LNCAP (cell line): ENCODE data around the gene MED27.

Source experiments
- TF ChIP-seq, protein P1 (sequence below): fragments of 450-650 bp; IDR thresholded peaks from 2 replicates; pipeline ENCODE4 v1.5.1; 2017; ENCODE audit warnings: mild to moderate bottlenecking

MED27 gene

DNA sequence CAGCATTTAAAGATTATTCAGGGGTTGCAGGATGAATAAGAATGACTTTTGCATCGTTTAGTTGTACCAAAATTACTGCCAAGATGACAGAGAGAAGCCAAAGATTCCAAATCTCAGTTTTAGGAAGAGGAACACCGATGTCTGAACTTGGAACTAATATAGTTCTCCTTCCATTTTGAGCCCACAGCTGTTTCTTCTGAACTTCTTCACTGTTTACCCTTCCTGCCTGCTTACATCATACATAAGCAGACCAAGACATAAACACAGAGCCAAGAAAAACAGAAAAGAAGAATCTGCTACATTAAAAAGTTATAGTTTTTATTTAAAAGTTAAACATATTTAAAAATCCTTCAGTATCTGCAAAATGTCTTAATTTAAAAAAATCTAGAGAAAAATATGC is 192.8 kb downstream of the MED27 start:
- TF ChIP-seq, protein P1, sequence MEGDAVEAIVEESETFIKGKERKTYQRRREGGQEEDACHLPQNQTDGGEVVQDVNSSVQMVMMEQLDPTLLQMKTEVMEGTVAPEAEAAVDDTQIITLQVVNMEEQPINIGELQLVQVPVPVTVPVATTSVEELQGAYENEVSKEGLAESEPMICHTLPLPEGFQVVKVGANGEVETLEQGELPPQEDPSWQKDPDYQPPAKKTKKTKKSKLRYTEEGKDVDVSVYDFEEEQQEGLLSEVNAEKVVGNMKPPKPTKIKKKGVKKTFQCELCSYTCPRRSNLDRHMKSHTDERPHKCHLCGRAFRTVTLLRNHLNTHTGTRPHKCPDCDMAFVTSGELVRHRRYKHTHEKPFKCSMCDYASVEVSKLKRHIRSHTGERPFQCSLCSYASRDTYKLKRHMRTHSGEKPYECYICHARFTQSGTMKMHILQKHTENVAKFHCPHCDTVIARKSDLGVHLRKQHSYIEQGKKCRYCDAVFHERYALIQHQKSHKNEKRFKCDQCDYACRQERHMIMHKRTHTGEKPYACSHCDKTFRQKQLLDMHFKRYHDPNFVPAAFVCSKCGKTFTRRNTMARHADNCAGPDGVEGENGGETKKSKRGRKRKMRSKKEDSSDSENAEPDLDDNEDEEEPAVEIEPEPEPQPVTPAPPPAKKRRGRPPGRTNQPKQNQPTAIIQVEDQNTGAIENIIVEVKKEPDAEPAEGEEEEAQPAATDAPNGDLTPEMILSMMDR: no peak

DNA sequence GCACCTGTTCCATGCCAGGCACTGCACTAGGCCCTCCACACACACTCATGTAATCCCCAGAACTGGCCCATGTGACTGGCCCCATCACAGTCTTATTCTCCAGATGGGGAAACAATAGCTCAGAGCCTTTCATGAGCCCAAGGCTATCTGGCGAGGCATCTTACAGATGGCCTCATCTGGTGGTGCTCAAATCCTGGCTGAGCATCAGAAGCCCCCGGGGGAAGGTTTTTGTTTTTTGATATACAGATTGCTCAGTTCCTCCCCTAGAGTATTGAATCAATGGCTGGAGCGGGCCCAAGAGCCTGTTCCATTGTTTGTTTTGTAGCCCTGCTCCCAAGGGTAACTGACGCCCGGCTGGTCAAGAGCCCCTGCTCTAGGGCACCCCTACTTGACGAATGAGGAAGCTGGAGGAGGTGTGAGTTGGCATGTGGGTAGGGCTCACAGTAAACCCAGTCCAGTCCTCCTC is 194.5 kb downstream of the MED27 start:
- TF ChIP-seq, protein P1: no peak

DNA sequence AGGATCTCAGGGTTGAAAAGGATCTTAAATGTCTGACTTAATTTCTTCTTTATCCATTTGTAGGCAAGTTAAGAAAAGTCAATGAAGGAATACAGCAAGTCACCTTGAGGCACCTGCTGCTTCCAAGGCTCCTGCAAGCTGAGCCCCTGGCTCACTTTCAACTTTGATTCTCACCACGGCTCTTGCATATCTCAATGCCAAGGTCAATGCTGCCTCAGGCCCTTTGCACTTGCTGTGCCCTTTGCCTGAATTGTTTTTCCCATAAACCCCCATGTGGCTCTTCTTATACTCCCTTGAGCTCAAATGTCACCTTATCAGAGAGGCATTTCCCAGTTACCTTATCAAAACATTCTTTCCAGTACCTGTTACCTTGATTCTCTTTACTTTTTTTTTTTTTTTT is 195.4 kb downstream of the MED27 start:
- TF ChIP-seq, protein P1: no peak

DNA sequence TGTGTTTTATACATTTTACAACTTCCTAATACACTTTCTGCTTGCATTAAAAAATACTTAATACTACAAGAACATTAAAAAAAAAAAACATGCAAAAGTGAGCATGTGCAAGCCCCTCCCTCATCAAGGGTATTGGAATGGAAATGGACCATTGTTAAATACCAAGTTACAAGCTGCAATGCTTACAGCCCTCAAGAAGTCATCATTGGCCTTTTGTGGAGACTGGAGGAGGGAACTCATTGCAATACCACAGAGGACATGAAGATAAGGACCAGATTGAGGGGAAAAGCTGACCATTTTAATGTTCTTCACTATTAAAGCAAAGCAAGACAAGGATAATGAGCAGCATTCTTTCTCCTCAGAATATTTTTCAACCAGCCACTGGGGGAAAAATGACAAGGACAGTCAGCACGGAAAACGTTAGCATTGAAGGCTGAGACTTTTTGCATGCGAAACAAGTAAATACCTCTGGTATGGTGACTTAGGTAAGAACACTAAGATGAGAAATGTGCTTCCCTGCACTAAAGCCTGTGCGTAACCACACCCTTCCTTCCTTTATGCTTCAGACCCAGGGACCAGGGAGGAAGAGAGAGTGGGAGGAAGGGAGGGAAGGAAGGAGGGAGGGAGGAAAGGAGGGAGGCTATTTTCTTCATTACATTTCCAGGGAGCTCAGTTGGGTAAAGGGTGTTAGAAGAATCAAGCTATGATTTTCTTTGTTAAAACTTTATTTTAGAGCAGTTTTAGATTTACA is 198.7 kb downstream of the MED27 start:
- TF ChIP-seq, protein P1: no peak

DNA sequence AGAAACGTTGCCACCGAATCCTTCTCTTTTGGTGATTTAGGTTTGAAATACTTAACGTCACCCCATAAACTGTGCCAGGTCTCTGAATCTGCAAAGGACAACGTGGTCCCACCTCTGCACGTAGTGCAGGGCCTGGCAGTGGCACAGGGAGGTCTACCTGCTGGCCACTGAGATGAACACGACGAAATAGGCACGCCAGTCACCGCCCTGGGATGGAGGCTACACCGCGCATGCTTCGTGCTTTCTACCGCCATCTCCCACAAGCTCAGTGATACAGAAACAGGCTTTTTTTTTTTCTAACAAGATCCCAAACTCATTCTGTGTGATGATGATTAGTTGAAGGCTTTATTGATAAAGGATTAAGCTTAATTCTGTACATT is 199.8 kb downstream of the MED27 start:
- TF ChIP-seq, protein P1: no peak

DNA sequence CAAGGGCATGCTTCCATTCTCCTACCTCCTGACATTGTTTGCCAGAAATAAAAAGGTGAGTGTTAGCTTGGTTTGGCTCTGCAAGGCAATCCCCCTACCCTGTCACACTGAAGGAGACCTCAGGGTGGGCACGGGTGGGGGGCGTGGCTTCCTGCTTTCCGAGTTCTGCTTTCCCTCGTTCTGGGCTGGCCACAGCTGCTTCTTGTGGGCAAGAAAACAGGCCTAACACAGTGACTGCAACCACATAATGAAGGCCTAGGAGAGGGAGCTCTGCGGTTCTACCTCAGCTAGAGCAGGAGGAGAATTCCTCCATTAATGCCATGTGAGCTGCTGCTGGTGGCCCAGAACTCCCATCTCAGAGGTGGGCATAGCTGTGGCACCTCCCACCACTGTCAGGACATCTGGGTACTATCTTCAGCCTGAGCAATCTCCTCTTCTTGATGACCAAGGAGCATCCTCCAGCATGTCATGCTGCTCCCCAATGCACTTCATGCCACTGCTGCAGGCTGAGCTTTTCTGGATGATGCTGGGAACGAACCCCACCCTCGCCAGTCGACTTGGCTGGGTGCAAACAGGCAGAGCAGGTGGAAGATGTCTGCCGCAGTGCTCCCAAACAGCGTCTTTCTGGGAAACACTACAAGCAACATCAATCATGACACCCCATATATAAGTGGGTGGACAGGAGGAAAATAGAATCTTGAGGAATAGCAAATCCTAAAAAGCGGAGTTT is 200.3 kb downstream of the MED27 start:
- TF ChIP-seq, protein P1: no peak

DNA sequence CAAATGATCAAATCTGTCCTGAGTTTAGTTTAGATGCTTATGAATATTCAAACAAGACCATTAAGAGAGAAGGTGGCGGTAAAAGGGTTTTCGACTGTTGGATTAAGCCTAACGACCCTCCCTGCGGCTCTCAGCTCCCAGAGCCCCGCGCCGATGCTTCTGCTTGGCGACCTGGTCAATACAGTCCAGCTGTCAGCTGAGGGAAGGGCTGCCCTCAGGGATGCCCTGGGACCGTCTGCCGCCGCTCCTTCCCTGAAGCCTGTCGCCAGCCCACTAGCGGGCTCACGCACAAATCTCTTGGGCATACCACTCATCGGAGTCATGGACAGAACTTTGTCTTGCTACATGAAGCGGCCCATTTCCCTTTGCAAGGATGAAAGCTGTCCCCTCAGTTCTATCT is 203.2 kb downstream of the MED27 start:
- TF ChIP-seq, protein P1: no peak
